GM20000 (cell line): Measurements from ENCODE around the gene FRMD5.

Experiments used
- DNase-seq: peaks from one replicate; pipeline ENCODE4 v3.0.0; 2012; ENCODE audit warnings: low spot score
- TF ChIP-seq, protein P1 (sequence below): IDR thresholded peaks from 2 replicates; pipeline ENCODE4 v1.5.1; 2012; ENCODE audit warnings: mild to moderate bottlenecking, control low read depth; ENCODE audit errors: extremely low read depth, missing control alignments

The FRMD5 gene

DNA sequence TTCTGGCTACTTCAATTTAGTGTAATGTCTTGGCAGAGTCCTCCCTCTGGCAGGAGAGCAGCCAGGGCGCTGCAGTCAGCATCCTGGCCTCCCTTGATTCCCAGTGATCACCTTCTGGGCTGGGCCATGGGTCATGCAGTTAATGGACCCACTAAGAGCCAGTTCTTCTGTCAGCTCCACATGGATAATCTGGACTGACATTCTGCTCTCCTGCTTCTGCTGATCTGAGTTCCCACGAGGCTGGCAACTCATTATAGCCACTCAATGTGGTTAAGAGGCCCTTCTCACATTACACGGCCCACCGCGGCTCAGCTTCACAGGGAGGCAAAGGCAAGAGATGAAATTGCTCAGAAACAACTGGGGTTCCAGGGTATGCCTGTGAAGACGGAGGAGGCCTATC is 274.3 kb downstream of the FRMD5 start:
- TF ChIP-seq, protein P1, sequence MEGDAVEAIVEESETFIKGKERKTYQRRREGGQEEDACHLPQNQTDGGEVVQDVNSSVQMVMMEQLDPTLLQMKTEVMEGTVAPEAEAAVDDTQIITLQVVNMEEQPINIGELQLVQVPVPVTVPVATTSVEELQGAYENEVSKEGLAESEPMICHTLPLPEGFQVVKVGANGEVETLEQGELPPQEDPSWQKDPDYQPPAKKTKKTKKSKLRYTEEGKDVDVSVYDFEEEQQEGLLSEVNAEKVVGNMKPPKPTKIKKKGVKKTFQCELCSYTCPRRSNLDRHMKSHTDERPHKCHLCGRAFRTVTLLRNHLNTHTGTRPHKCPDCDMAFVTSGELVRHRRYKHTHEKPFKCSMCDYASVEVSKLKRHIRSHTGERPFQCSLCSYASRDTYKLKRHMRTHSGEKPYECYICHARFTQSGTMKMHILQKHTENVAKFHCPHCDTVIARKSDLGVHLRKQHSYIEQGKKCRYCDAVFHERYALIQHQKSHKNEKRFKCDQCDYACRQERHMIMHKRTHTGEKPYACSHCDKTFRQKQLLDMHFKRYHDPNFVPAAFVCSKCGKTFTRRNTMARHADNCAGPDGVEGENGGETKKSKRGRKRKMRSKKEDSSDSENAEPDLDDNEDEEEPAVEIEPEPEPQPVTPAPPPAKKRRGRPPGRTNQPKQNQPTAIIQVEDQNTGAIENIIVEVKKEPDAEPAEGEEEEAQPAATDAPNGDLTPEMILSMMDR: no peak
- DNase-seq: no peak

DNA sequence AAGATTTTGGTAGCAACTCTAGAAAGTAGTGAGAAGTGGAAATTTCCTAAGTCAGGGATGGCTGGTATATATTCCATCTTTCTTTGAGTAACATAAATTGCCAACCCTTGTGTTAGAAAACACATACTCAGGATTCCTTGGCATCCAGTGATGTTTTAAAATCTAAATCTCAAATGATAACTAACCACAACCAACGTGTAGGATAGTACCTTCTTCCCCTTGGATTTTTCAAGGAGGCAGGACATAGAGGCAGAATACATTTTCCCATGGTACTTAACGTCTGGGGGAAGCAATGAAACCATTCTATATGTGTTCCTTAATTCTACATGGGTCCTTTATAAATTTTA is 274.8 kb downstream of the FRMD5 start:
- DNase-seq: no peak
- TF ChIP-seq, protein P1: no peak

DNA sequence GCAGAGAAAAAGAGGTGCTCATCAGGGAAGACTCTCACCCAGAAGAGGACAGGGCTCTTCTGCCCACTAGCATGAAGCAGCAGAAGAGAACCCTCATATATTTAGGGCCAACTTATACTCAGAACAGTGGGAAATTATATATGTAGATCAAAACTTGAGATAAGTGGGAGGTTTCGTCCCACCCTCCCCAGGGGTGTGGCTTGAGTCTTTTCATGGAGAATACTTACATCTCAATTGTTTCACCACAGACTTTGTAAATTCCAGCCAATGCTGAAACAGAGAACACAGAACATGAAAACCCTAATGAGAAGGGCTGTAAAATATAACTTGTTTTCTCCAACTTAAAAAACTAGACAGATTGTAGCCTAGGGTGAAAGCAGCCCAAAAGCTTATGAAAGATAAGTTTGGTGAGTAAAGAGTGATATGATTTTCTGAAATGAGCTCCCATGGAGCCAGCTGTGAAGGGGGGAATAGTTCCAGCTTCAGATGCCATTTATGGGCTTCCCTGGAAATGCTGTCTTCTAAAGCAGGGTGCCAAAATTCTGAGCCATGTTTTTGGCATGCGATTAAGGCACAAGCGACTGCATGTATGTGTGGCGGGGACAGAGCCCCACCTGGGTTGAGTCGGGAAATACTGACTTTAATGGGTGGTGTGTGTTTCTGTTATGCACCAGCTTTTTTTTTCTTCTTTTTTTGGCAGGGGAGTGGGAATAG is 275.4 kb downstream of the FRMD5 start:
- TF ChIP-seq, protein P1: no peak
- no peak for DNase-seq

DNA sequence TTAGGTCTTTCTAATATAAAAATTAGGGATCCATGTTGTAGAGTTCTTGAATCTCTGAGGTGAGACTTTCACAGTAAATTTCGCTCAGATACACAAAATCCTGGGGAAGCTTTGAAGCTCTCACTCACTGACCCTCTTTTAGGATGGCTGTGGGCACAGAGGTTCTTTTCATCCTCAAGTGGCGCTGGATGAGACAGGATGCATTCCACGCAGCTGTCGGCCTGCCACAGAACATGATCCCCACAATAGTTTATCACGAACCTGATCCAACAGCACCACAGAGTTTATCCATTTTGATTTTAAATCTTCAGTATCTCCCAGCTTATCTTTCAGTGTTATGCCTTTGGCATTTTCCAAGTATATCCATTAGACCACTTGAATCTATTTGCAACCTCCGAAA is 276.4 kb downstream of the FRMD5 start:
- DNase-seq: no peak
- TF ChIP-seq, protein P1: no peak

DNA sequence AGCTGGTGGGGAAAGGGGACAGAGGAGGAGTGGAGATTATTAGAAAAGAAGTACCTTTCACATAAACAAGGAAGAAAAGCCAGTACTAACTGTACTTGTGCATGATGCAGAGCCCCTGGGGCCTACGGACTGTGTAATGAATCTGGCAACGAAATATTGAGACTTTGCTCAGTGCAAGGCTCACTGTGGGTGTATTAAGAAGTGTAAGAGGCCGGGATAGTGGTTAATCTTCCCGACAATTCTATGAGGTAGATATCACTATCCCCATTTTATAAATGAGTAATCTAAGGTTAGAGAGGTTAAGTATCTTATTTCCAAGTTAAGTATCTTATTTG is 278.8 kb downstream of the FRMD5 start:
- TF ChIP-seq, protein P1: no peak
- no peak for DNase-seq

DNA sequence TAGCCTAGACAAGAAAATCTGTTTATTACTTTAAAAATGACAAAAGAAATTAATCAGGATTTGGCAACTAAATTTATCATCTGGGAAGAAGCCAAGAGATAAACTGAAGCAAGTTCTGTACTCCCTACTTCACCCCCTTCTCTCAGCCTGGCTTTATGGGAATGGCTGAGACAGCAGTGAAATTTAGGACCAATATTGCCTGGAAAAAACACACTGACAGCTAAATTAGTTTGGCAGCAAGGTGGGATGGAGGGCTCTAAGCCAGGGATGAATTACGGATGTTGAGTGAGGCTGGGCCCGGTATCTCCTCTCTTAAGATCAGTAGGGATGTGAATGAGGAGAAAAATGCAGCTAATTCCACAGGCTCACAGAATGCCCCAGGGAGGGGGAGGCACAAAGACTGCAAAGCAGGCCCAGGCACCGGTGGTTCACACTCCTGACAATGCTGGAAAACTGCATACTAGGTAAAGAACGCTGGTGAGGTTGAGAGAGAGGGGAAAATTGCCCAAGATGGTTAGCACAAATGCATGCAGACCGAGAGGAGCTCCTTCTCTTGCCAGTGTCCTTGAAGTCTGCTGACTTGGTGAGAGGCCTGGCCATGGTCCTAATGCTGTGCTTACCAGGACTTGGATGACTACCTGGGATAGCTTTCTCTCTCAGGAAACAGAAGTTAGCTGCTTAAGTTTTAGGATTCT is 279.3 kb downstream of the FRMD5 start:
- TF ChIP-seq, protein P1: no peak
- DNase-seq: no peak

DNA sequence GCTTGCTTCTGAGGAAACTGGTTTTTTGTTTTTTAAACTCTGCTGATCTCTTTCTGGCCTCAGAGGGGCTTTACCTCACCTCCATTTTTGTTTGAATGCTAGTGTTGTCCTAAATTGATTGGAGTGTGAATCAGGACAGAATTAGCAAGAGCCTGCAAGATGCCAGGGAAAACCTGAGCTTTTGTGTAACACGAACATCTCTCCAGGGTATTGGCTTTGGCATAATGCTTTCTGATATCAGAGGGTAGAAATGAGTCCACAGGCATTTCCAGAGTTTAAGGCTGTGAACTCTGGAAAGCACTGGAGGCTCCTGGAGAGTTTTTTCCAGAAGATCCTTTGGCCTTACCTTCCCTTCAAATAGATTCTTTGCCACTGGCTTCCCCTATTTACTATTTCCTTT is 281.1 kb downstream of the FRMD5 start:
- TF ChIP-seq, protein P1: no peak
- DNase-seq: no peak
